Measurements from ENCODE around the gene GAL3ST2.

- TF ChIP-seq, protein P1, sequence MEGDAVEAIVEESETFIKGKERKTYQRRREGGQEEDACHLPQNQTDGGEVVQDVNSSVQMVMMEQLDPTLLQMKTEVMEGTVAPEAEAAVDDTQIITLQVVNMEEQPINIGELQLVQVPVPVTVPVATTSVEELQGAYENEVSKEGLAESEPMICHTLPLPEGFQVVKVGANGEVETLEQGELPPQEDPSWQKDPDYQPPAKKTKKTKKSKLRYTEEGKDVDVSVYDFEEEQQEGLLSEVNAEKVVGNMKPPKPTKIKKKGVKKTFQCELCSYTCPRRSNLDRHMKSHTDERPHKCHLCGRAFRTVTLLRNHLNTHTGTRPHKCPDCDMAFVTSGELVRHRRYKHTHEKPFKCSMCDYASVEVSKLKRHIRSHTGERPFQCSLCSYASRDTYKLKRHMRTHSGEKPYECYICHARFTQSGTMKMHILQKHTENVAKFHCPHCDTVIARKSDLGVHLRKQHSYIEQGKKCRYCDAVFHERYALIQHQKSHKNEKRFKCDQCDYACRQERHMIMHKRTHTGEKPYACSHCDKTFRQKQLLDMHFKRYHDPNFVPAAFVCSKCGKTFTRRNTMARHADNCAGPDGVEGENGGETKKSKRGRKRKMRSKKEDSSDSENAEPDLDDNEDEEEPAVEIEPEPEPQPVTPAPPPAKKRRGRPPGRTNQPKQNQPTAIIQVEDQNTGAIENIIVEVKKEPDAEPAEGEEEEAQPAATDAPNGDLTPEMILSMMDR (IDR thresholded peaks at IDR 0.05), result no peak
- no peak for TF ChIP-seq POLR2A (IDR thresholded peaks at IDR 0.05)
Observed at GRCh38 chr2:241795021-241795999, 18.7 kb downstream of the GAL3ST2 start.

Measured in body of pancreas (tissue), 4 donors.